Measurements from ENCODE around the gene CD2AP. TPM values are rescaled to one million over a fixed set of nuclear protein-coding genes. Genes with fewer than 3 reads are reported as not detected.

Gene CD2AP
- total and polyA plus RNA-seq, 2 experiments from 2014 or later, result 13.2 to 22.8 TPM

DNA sequence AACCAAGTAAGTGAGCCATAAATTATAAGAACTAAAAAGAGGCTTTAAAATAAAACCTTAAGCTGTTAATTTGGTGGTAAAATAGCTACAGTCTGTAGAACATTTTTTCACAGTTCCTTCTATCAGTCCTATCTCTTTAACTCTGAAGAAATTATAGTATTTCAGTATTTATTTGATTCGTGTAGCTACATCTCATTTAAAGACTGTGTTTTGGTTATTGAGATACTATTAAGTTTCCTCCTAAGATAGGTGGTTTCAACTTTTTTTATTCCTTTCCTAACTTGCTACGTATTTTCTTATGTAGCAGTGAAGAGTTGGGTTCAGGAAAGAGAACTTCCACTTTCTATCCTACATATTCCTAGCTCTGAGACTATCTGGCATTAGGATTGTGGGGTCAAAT, 97.2 kb downstream of the CD2AP start:
- no peak overlapping the region for H3K27ac ChIP-seq
- no peaks in the 10 kb centered on the region for H3F3A ChIP-seq (ENCODE audit: insufficient read depth)
- in situ Hi-C loops (cut with MboI), result no loop called here
- DNase-seq, result no peak
- no peaks in the 10 kb centered on the region for H3K4me1 ChIP-seq (ENCODE audit: insufficient read depth)
- no peak overlapping the region for H3K4me2 ChIP-seq (ENCODE audit: unreplicated experiment)
- H2AFZ ChIP-seq, result no peak overlapping the region
- H3K9ac ChIP-seq, result no peak overlapping the region
- H4K20me1 ChIP-seq (ENCODE audit: insufficient read depth), result no peaks in the 10 kb centered on the region
- H3K27me3 ChIP-seq (replicated peaks; ENCODE audit: insufficient read depth), result no peaks in the 10 kb centered on the region
- H3K79me2 ChIP-seq (ENCODE audit: insufficient read depth), result peaks cover 28% of the 10 kb centered on the region
- no peak for TF ChIP-seq EZH2phosphoT487 (IDR thresholded peaks at IDR 0.05; ENCODE audit: insufficient read depth, low read depth)
- no peak for TF ChIP-seq EZH2 (IDR thresholded peaks at IDR 0.05; ENCODE audit: insufficient read depth, poor library complexity, severe bottlenecking)
- peaks cover 48% of the 10 kb centered on the region for H3K36me3 ChIP-seq (ENCODE audit: low read depth)
- no peak overlapping the region for H3K4me3 ChIP-seq
- 96 to 97% methylated on average over 2 of the region's 2 CpGs for WGBS, 2 experiments (ENCODE audit: low coverage in 1 of 2, low lambda C conversion rate in 2 of 2, missing lambda C conversion rate in 2 of 2)
- no peaks in the 10 kb centered on the region for H3K9me2 ChIP-seq (ENCODE audit: insufficient read depth)
- no peaks in the 10 kb centered on the region for H3K9me3 ChIP-seq (ENCODE audit: low read depth)

DNA sequence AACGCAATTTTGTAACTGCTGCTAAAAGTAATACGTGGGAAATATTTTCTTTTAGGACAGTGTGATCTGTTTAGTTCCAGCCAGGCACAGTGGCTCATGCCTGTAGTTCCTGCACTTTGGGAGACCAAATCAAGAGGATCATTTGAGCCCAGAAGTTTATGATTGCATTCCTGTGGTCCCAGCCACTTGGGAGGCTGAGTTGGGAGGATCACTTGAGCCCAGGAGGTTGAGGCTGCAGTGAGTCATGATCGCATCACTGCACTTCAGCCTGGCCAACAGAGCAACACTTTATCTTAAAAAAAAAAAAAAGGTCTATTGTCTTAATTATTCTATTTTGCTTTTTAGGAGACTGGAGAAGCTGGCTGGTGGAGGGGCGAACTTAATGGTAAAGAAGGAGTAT, 101.5 kb downstream of the CD2AP start:
- H3K9me3 ChIP-seq (ENCODE audit: low read depth), result no peaks in the 10 kb centered on the region
- H3K9ac ChIP-seq, result no peak overlapping the region
- no peak overlapping the region for H2AFZ ChIP-seq
- H3K27me3 ChIP-seq (replicated peaks; ENCODE audit: insufficient read depth), result no peaks in the 10 kb centered on the region
- H3K27ac ChIP-seq, result no peak overlapping the region
- H3K9me2 ChIP-seq (ENCODE audit: insufficient read depth), result no peaks in the 10 kb centered on the region
- no peaks in the 10 kb centered on the region for H4K20me1 ChIP-seq (ENCODE audit: insufficient read depth)
- H3K4me1 ChIP-seq (ENCODE audit: insufficient read depth), result no peaks in the 10 kb centered on the region
- 0 out of 2 replicates have a peak, but pooled peaks cover 1% of the 10 kb centered on the region for H3K79me2 ChIP-seq (ENCODE audit: insufficient read depth)
- no peak overlapping the region for H3K4me3 ChIP-seq
- no peaks in the 10 kb centered on the region for H3F3A ChIP-seq (ENCODE audit: insufficient read depth)
- H3K4me2 ChIP-seq (ENCODE audit: unreplicated experiment), result no peak overlapping the region
- H3K36me3 ChIP-seq (ENCODE audit: low read depth), result peaks cover 69% of the 10 kb centered on the region
- 97 to 100% methylated on average over 4 of the region's 4 CpGs for WGBS, 2 experiments (ENCODE audit: low coverage in 1 of 2, low lambda C conversion rate in 2 of 2, missing lambda C conversion rate in 2 of 2)
- DNase-seq, result no peak
- in situ Hi-C loops (cut with MboI), result no loop called here
- no peak for TF ChIP-seq EZH2phosphoT487 (IDR thresholded peaks at IDR 0.05; ENCODE audit: insufficient read depth, low read depth)
- TF ChIP-seq EZH2 (IDR thresholded peaks at IDR 0.05; ENCODE audit: insufficient read depth, poor library complexity, severe bottlenecking), result no peak

DNA sequence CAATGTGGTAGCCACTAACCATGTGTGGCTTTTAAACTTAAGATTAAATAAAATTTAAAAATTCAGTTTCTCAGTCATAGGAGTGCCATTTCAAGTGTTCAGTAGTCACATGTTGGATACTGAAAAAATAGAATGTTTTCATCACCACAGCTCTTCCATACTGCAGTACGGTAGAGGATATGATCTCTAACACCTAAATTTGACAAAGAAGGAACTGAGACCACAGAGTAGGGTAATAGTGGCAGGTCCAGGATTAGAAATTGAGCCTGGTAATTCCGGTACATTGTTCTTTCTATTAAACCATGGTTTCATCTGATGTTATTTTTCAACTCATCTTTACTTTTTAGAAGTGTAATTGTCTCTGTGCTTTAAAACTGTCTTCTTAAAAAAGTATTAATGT, 104.0 kb downstream of the CD2AP start:
- Histone ChIP-seq H3K79me2 (ENCODE audit: insufficient read depth) (no peaks in the 10 kb centered on the region), H3K9me3 (ENCODE audit: low read depth) (no peaks in the 10 kb centered on the region), H3K36me3 (ENCODE audit: low read depth) (peaks cover 57% of the 10 kb centered on the region), H3K9me2 (ENCODE audit: insufficient read depth) (no peaks in the 10 kb centered on the region), H2AFZ (no peak overlapping the region), H3K27me3 (replicated peaks; ENCODE audit: insufficient read depth) (no peaks in the 10 kb centered on the region), H4K20me1 (ENCODE audit: insufficient read depth) (no peaks in the 10 kb centered on the region), H3K4me1 (ENCODE audit: insufficient read depth) (no peaks in the 10 kb centered on the region), H3K4me2 (ENCODE audit: unreplicated experiment) (no peak overlapping the region), H3K27ac (no peak overlapping the region), H3K9ac (no peak overlapping the region), H3F3A (ENCODE audit: insufficient read depth) (peaks cover 5% of the 10 kb centered on the region; the same call in 1 of the 2 replicates), H3K4me3 (no peak overlapping the region)
- 49 to 56% methylated on average over 2 of the region's 2 CpGs for WGBS, 2 experiments (ENCODE audit: low coverage in 1 of 2, low lambda C conversion rate in 2 of 2, missing lambda C conversion rate in 2 of 2)
- TF ChIP-seq EZH2phosphoT487 (IDR thresholded peaks at IDR 0.05; ENCODE audit: insufficient read depth, low read depth) (no peak), EZH2 (IDR thresholded peaks at IDR 0.05; ENCODE audit: insufficient read depth, poor library complexity, severe bottlenecking) (no peak)
- in situ Hi-C loops (cut with MboI), result no loop called here
- no peak for DNase-seq

DNA sequence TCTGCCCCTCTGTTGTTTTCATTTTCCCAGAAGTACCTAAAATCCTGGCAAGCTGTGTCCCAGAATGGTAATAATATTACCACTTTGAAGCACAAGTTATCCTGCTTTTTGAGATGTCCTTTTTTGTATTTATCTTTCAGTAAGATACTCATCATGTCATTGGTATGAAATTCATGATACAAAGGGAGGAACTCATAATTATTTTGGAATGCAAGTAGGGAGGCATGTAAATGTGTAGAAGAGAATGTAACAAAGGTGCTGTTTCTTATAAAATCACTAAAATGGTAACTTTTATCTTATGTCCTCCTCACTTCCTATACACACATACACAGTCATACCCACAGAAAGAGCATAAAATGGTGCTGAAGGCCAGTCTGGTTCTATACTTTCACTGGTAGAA, 109.9 kb downstream of the CD2AP start:
- Histone ChIP-seq H3K9me3 (ENCODE audit: low read depth) (no peaks in the 10 kb centered on the region), H3K9me2 (ENCODE audit: insufficient read depth) (no peaks in the 10 kb centered on the region), H3K27ac (peak overlapping the region; percentile 26; the same call in 1 of the 2 replicates), H3K27me3 (replicated peaks; ENCODE audit: insufficient read depth) (no peaks in the 10 kb centered on the region), H3K36me3 (ENCODE audit: low read depth) (peaks cover 16% of the 10 kb centered on the region), H3K4me2 (ENCODE audit: unreplicated experiment) (peak overlapping the region; percentile 28), H3K9ac (no peak overlapping the region), H4K20me1 (ENCODE audit: insufficient read depth) (no peaks in the 10 kb centered on the region), H2AFZ (peak overlapping the region; percentile 8), H3K4me1 (ENCODE audit: insufficient read depth) (peaks cover 15% of the 10 kb centered on the region), H3K4me3 (no peak overlapping the region; the same call in 1 of the 2 replicates), H3F3A (ENCODE audit: insufficient read depth) (peaks cover 22% of the 10 kb centered on the region), H3K79me2 (ENCODE audit: insufficient read depth) (no peaks in the 10 kb centered on the region)
- TF ChIP-seq EZH2phosphoT487 (IDR thresholded peaks at IDR 0.05; ENCODE audit: insufficient read depth, low read depth), result no peak
- TF ChIP-seq EZH2 (IDR thresholded peaks at IDR 0.05; ENCODE audit: insufficient read depth, poor library complexity, severe bottlenecking), result no peak
- in situ Hi-C loops (cut with MboI), result no loop called here
- peak; percentile 47 for DNase-seq
